DMS153 treated with DMSO at 0.1 percent for 48 hours (cell line): ENCODE results near the gene IFT27.

Experiments
- DNase-seq: peaks from one replicate; lab custom pipeline; 2025; ENCODE audit not compliant: unreplicated experiment; lab: John Stamatoyannopoulos, UW

Gene IFT27

GRCh38 chr22:36727110-36727509, 48.8 kb downstream of the IFT27 start:
- DNase-seq: no peak

GRCh38 chr22:36726007-36726380, 49.9 kb downstream of the IFT27 start:
- DNase-seq: no peak

DNA sequence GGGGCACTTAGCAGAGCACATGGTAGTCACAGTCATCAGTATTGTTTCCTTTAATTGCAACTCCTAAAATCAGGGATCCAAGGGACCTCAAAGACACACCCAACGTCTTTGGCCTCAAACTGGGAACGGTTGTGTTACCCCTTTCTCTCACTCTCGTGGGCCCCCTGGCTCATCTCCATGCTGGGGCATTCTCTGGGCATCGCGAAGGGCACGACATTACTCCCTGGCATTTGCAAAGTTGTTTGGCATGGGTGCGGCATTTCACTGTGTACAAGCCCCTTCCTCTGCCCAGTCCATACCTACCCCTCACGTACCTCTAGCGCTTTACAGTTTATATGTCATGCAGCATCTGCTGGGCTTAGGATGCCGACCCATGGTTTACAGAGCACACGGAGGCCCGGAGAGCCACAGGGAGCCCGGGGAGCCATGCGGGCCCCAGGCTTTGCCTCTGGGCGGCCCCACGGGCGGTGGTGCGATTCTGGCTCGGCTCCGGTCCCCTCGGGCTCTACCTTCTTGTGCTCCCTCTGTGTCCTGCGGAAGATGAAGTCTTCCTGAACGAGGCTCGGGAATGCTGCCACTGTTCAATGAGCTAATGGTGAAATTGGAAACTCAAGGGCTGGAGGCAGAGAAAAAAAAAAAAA, 50.4 kb downstream of the IFT27 start:
- DNase-seq: no peak

GRCh38 chr22:36724836-36725235, 51.1 kb downstream of the IFT27 start:
- no peak for DNase-seq

- no peak for DNase-seq
These were observed 53.9 kb downstream of the IFT27 start for GRCh38 chr22:36722055-36722454.

DNA sequence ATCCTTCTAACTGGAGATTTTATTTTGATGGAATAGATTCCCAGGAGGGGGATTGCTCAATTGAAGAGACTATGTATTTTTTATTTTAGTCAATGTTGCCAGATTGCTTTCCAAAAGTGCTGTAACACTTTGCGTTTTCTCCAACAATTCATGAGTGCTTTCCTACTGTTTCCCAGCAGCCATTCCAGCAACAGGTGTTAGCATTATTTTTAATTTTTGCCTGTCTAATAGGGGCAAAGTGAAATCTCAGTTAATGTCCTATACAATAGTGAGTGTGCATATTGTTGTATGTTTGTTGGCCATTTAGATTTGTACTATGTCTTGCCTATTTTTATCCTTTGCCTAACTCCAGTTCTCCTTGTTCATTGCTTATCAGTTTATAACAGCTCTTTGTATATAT, 60.3 kb downstream of the IFT27 start:
- no peak for DNase-seq

DNA sequence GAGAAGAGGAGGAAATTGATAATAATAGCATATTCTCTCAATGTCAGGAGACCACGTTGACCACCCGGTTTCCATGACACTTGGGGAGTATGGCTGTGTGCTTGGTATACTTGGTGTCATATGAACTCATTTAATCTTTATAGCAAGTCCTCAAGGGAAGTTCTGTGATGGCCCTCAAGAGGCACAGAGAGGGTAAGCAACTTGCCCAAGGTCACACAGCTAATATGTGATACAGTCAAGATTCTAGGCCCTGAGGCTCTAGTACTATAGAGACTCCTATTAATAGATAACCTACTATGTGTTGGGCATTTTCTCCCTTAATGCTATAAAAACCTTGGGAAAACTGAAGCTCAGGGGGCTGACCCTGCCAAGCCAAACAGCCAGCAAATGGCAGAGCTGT, 61.8 kb downstream of the IFT27 start:
- DNase-seq: no peak

- no peak for DNase-seq
These were observed 62.5 kb downstream of the IFT27 start for GRCh38 chr22:36713436-36713835.
